Cerebellar nuclear complex (tissue), 1 donor: ENCODE results near the gene TUBA3D.
"Not testable (repeated sequence)": the region's sequence is repeated elsewhere in the genome, so short reads cannot be mapped to it uniquely, and the experiment has no call there.

Experiments used
- DNase-seq, 2 experiments: peaks; one replicate each; lab custom pipeline; 2025; lab: John Stamatoyannopoulos, UW

TUBA3D gene

DNA sequence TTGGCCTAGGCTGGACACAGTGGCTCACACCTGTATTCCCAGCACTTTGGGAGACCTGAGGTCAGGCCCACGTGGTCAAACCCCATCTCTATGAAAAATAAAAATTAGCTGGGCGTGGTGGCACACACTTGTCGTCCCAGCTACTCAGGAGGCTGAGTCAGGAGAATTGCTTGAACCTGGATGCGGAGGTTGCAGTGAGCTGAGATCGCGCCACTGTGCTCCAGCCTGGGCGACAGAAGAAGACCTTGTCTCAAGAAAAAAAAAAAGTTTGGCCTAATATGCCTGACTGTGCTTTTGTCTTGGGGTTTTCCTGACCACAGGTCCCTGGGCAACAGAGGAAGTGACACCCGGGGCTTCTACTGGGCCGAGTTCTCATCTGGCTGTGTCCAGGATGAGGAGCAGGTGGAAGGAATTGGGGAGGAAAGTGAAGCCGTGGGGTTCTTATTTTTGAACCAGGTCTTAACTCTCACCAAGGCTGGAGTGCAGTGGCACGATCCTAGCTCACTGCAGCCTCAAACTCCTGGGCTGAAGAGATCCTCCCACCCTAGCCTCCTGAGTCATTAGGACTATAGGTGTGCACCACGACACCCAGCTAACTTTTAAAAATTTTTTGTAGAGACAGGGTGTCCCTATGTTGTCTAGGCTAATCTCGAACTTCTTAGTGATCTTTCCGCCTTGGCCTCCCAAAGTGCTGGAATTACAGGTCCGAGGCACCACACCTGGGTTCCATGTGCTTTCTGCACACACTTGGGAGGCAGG, 38.7 kb downstream of the TUBA3D start:
- DNase-seq = not testable (repeated sequence)

DNA sequence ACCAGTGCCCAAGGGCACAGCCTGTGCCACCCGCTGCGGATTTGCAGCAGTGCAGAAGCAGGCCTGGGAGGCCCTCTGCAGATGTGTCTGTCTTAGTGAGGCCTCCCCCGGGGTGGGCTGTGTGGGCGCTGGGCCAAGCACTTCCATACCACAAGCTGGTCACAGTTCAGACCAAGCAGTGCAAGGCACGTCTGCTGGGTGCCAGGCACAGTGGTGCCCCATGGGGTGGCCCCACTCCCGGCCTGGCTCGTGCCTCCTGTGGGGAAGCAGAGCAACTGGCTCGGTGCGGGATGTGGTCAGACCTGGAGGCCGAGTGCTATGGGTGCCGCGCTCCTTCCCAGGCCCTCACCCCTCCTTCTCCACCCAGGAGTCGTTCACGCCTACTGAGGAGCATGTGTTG, 39.3 kb downstream of the TUBA3D start:
- DNase-seq = not testable (repeated sequence)

DNA sequence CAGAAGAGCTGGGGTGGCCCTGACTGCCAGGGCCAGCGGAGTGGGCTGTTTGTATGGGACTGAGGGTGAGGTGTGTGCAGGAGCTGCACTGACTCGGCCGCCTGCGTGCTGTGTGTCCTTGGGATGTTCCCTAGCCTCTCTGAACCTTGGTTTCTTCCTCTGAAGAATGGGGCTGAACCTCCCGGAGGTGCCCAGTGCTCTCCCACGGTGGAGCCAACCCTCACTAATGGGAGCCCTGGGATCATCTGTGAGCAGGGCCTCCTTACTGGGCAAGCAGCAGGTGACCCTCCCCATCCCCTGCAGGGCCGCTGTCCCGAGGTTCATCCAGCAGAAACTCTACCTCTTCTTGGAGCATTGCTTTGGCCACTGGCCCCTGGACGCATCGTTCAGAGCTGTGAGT, 40.1 kb downstream of the TUBA3D start:
- DNase-seq = no peak

DNA sequence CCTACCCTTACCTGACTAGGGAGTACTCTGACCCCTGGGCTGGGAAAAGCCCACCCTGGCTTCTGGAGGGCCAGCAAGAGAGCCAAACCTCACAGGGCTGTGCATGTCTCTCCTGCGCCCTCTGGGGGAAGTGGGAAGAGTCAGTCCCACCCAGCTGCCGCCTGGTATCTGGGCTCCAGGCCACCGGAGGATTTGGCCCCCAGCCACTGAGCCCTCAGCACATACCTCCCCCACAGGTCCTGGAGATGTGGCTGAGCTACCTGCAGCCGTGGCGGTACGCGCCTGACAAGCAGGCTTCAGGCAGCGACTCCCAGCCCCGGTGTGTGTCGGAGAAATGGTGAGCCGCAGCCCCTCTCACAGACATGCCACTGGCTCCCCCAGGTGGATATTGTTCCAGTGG, 40.7 kb downstream of the TUBA3D start:
- not testable (repeated sequence) for DNase-seq

DNA sequence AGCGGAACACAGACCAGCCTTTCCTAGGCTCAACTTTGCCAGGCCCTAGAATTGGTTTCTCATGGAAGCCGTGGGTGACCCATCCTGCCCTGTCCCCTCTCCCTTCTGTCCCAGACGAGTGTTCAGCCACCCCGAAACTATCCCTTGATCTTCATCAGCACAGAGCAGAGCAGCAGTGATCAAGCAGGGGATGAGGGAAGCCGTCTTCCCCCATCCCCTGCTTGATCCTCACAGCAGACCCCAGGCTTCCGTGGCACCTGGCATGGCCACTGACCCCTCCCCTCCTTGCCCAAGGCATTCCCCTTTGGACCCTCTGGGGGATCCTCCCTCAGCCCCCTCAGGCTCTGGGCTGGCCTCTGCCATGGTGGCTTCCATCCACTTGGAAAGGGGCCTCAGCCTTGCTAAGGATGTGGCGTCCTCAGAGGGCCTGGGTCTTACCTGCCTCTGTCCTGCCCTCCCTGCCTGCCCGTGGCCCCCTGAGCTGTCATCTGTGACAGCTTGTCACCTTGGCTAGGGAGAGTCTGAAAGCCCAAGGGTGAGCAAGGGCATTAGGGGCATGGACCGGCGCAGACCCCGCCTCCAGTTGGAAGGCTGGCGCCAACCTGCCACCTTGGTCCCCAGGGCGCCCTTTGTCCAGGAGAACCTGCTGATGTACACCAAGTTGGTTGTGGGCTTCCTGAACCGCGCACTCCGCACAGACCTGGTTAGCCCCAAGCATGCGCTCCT, 41.4 kb downstream of the TUBA3D start:
- DNase-seq = no peak

DNA sequence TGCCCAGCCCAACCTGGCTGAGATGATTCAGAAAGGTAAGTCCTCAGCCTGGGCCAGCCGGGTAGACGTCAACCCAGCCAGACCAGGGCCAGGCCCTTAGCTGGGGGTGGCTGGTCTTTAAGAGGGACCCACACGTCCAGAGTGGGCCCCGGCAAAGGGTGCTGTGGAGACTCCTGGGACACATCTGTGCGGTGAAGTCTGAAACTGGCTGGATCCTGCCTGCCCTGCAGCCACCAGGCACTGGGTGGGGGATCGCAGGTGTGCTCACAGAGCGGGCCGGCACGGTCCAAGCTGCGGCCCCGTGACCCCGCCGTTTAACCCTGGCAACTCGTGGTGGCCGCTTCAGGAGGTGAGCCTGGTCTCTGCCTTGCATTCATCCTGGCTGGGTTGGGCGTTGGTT, 41.9 kb downstream of the TUBA3D start:
- not testable (repeated sequence) for DNase-seq

DNA sequence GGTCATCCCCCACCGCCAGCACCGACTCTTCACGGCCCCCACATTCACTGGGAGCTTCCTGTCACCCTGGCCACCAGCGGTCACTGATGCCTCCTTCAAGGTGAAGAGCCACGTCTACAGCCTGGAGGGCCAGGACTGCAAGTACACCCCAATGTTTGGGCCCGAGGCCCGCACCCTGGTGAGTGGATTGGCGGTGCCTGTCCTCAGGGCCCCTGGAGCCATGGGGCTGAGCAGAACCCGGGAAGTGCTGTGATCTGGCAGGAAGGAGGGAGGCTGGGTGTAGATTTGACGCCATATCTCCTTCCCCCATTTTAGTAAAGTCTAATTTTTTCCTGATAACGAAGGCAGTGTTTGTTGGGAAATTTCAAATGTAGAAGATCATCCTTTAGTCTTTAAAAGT, 42.6 kb downstream of the TUBA3D start:
- DNase-seq = not testable (repeated sequence)

DNA sequence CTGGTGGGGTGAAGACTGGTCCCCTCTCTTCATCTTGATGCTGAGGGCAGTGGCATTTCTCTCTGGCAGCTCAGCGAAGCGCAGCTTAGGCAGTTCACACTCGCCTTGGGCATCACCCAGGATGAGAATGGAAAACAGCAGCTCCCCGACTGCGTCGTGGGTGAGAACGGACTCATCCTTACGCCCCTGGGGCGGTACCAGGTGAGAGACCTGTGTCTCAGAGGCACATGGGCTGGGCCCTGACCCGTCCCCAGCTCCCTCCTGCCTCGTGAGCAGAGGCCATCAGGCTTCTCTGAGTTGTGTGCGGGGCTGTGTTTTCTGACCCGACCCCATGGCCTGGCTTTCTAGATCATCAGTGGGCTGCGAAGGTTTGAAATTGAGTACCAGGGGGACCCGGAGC, 43.5 kb downstream of the TUBA3D start:
- no peak for DNase-seq

DNA sequence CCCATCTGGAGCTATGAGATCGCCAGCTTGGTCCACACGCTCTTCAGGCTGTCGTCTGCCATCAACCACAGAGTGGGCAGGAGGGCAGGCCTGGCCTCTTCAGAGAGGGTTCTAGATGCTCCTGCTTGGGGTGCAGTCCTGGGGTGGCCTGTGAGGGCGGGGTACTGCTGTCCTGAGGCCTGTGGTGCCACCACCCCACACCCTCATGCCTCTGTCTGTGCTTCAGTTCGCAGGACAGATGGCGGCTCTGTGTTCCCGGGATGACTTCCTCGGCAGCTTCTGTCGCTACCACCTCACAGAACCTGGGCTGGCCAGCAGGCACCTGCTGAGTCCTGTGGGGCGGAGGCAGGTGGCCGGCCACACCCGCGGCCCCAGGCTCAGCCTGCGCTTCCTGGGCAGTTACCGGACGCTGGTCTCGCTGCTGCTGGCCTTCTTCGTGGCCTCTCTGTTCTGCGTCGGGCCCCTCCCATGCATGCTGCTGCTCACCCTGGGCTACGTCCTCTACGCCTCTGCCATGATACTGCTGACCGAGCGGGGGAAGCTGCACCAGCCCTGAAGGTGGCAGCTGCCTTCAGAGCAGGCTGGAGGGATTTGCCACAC, 44.1 kb downstream of the TUBA3D start:
- DNase-seq = not testable (repeated sequence)

DNA sequence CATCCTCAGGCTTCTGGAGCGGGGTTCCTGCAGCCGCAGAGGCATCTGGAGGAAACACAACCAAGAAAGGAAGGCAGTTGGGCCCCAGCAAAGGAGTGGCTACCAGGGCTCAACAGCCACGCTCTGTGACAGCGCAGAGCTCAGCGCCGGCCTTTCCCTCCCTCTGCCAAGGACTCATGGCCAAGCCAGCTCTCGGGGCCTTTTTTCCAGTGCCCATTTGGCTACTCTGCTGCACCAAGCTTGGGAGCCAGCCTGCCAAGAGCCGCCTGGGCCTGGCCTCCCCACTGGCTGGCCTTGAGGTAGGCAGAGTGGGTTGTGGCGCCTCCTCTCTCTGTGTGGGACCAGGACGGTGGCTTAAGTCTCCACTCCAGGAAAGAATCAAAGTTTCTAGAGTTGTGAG, 44.6 kb downstream of the TUBA3D start:
- DNase-seq = no peak

DNA sequence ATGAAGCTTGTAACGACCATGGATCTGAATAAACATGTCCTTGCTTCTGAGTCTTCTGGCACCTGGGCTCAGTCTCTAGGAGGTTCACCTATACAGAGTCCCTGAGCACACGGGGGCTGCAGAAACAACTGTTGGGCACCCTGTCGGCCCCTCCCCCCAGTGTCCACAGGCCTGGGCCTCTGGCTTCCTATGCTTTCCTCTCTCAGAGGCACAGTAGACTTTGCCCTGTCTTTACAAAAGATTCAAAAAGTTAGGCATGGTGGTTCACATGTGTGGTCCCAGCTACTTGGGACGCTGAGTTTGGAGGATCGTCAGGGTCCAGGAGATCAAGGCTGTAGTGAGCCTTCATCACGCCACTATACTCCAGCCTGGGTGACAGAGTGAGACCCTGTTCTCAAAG, 45.6 kb downstream of the TUBA3D start:
- DNase-seq = not testable (repeated sequence)

DNA sequence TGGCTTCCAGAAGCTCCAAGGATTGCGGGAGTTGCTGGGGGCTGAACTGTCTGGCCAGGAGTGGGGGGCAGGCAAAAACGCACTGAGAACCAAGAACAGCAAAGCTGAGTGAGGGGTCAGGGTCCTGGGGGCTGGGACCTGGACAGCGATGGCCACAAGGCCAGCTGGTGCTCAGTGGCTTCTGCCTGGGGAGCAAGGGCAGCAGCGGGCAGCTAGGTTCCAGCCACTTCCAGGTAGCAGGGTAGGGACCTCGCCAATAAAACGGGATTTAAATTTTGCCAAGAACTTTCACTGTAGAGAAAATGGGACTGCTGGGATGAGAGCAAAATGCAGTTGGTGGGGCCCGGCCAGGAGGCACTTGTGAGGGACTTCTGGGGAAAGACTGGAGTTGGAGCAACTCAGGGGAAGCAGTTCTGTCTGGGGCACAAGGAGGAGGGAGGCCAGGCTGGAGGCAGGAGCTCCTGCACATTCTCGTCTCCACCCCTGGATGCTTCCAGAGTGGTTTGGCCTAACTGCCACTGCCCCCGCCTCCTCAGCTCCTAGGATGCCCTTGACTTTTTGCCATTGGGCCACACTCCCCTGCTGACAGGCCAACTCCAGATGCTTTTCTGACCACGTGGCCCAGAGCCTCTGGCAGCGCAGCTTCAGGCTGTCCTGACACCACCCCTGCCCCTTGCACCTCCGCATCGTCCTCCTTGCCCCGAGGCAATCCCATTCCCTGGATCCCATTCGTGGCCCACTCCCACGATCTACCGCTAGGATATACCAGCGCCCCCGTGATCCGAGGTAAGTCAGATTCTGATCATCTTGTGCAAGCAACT, 46.3 kb downstream of the TUBA3D start:
- no peak for DNase-seq

DNA sequence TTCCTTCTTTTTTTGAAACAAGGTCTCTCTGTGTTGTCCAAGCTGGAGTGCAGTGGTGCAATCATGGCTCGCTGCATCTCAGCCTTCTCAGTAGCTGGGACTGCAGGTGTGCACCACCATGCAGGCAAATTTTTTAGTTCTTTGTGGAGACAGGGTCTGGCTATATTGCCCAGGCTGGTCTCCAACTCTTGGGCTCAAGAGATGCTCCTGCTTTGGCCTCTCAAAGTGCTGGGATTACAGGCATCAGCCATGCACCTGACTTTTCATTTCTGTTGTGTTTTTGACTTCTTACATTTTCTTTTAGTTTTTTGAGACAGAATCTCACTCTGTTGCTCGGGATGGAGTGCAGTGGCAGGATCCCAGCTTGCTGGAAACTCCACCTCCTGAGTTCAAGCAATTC, 49.3 kb downstream of the TUBA3D start:
- not testable (repeated sequence) for DNase-seq

DNA sequence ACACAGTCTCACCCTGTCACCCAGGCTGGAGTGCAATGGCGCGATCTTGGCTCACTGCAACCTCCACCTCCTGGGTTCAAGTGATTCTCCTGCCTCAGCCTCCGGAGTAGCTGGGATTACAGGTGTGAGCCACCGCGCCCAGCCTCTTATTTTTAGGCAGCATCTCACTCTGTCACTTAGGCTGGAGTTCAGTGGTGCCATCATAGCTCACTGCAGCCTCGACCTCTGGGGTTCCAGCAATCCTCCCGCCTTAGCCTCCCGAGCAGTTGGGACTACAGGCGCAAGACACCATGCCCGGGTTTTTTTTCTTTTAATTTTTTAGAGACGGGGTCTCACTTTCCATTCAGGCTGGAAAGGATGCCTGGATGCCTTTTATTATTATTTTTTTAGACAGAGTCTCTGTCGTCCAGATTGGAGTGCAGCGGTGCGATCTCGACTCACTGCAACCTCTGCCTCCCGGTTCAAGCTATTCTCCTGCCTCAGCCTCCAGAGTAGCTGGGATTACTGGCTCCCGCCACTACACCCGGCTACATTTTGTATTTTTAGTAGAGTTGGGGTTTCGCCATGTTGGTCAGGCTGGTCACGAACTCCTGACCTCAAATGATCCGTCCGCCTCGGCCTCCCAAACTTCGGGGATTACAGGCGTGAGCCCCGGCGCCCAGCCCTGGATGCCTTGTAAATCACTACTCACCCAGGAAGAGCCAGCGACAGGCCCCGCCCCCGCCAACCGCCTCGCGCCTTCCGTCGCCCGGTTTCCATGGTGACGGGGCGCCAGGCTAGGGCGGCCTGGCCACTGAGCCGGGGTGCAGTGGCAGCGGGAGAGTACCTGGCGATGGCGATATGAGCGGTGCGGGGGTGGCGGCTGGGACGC, 51.4 kb downstream of the TUBA3D start, which contains the start of gene CCDC74A:
Gene CCDC74A (plus strand): TSS at position 758 of the 871 bp plus-strand sequence. CDS start 83 bp downstream, at position 841.
- DNase-seq = not testable (repeated sequence)

DNA sequence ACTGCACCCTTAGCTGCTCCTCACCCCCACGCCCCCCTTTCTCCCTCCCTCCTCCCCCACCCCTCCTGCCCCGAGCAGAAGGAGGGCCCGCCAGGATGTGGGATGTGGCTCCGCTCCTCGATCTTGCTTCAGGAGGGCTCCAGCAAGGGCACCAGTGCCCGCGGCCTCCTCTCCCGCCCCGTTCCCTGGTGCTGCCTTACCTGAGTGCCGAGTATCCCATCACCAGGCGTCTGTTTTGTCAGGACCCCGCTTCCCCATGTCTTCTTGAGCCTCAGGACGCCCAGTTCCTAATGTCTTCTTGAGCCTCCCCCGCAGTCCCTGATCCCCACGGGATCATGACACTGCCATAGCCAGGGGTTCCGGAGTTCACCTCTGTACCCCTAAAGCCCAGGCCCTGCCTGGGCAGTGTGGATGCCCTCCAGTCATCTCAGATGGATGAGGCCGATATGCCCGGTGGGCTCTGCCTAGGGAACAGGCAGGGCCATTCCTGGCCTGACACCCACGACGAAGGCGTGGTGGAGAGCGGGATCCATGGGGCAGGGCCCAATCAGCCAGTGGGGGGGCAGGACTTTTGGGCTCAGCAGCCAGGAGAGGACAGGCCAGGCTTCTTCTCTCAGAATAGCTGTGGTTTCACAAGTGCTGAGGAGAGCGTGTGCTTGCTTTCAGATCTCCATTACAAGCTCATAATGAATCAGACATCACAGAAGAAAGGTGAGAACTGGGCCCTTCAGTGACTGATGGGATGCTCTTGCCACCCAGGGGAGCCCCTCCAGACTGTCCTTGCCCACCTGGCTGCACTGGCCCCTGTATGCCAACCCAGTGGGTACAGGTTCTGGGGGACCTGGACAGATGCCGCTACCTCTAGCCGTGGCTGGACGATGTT, 53.3 kb downstream of the TUBA3D start:
- not testable (repeated sequence) for DNase-seq

DNA sequence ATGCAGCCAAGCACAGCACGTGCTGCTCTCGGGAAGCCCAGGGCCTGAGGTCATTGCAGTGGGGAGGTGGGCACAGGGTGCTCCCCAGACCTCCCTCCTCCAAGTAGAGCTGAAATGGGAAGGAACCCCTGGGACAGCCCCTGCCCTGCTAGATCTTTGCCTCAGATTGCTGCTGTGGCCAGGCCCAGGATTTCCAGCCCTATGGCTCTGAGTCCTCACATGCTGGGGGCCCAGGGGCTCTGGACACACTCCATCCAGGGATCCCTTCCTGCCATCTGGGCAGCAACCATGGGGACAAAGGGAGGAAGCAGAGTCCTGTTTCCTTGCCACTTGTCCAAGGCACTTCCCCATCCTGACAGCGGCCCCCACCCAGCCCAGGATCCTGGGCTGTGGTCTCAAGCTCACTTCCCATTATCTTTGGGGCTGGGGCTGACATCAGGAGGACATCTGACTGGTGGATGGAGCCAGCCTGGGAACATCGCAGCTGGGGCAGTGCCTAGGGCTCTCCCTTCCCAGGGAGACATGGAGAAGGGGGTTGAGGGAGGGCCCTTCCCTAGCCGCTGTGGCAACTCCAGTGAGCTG, 54.0 kb downstream of the TUBA3D start:
- DNase-seq = not testable (repeated sequence)

DNA sequence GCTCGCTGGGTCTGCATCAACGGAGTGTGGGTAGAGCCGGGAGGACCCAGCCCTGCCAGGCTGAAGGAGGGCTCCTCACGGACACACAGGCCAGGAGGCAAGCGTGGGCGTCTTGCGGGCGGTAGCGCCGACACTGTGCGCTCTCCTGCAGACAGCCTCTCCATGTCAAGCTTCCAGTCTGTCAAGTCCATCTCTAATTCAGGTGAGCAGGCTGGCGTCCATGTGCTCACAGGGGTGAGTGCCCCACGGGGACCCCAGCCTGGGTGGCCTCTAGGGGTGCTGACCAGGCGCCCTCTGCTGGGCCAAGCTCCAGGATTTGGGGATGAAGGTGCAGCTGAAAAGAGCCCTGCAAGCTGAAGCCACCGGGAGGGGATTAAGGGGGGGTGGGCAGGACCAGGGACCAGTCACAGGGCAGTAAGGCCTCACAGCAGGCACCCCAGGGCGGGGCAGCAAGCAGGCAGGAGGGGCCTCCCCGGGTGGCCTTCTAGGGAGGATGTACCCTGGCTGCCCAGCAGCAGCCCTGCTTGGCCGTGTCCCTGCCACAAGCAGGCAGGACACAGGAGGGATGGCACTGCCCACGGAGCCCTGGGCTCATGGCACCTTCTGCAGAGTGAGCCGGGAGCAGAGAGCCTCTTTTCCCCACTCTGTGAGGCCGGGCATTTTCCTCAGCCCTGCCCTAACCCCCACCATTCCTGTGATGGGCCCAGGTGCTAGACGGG, 54.9 kb downstream of the TUBA3D start:
- DNase-seq = not testable (repeated sequence)

DNA sequence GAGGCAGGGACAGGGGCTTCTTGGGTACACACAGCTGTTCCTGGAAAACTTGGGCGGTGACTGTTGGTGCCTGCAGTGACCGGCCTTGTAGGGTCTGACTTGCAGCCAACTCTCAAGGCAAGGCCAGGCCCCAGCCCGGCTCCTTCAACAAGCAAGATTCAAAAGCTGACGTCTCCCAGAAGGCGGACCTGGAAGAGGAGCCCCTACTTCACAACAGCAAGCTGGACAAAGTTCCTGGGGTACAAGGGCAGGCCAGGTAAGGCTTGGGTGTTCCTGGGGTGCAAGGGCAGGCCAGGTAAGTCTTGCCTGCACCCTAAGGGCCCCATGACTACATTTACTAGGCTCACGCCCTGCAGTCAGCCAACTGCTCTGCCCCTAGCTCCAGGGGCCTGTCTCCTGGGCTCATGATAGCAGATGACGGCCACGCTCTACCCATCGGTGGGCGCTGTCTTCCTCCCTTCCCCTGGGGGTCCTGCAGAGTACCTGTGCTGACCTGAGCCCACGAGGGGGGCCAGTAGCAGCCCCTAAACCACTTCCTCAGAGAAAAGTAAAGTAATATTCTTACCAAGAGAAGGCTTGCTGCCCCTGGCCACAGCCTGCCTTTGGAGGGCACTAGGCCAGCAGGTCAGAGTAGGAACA, 55.7 kb downstream of the TUBA3D start:
- not testable (repeated sequence) for DNase-seq
